H1 (cell line): ENCODE measurements around the gene PAK5.

Source experiments
- CREB1 ChIP-seq: IDR thresholded peaks from 2 replicates; pipeline ENCODE4 v1.6.1; 2012; ENCODE audit warnings: inconsistent platforms
- HDAC2 ChIP-seq, 2 experiments: fragments of 300-600 bp in 1 of 2; sonication (generic) in 1 of 2; IDR thresholded peaks; 2 replicates each; pipeline ENCODE4 v1.6.1; 2011 to 2012; ENCODE audit warnings: low read depth in 2 of 2, low read length in 2 of 2, mild to moderate bottlenecking in 2 of 2, moderate library complexity in 2 of 2, borderline replicate concordance in 1 of 2, inconsistent platforms in 1 of 2
- JUN ChIP-seq: IDR thresholded peaks from 2 replicates; pipeline ENCODE4 v1.6.1; 2011; ENCODE audit warnings: low read depth, mild to moderate bottlenecking, improper control_type of control experiment, low read length
- KDM1A ChIP-seq: fragments of 200-600, 300-600 bp; sonication (generic); IDR thresholded peaks from 2 replicates; pipeline ENCODE4 v1.7.1; 2016; ENCODE audit warnings: mild to moderate bottlenecking, low read length, borderline replicate concordance
- MAFK ChIP-seq: IDR thresholded peaks from 2 replicates; pipeline ENCODE4 v1.6.1; 2012; ENCODE audit warnings: low read depth, mild to moderate bottlenecking, improper control_type of control experiment, low read length
- POLR2A ChIP-seq, 2 experiments: IDR thresholded peaks; 1 replicate in 1 of 2; 2 replicates in 1 of 2; pipeline ENCODE4 v1.6.1; 2011; ENCODE audit warnings: low read depth in 2 of 2, low read length in 2 of 2, mild to moderate bottlenecking in 2 of 2; ENCODE audit errors: control extremely low read depth in 1 of 2
- POU5F1 ChIP-seq: IDR thresholded peaks from 2 replicates; pipeline ENCODE4 v1.6.1; 2011; ENCODE audit warnings: low read depth, mild to moderate bottlenecking, low read length, moderate library complexity
- RAD21 ChIP-seq, 2 experiments: IDR thresholded peaks in 1 of 2; conservative IDR thresholded peaks in 1 of 2; 2 replicates each; pipeline ENCODE4 v1.6.1; 2011; ENCODE audit warnings: low read depth in 2 of 2, low read length in 2 of 2, improper control_type of control experiment in 1 of 2, inconsistent platforms in 1 of 2, mild to moderate bottlenecking in 1 of 2, moderate library complexity in 1 of 2
- RXRA ChIP-seq: IDR thresholded peaks from 2 replicates; pipeline ENCODE4 v1.6.1; 2011; ENCODE audit warnings: low read depth, mild to moderate bottlenecking, low read length, moderate library complexity; ENCODE audit not compliant: insufficient read depth
- TF ChIP-seq, protein P1 (sequence below), 3 experiments: IDR thresholded peaks; 1 replicate in 2 of 3; 2 replicates in 1 of 3; pipeline versions ENCODE4 v1.5.1 to v1.6.1; 2011; ENCODE audit warnings: low read length in 3 of 3, mild to moderate bottlenecking in 3 of 3, inconsistent platforms in 2 of 3, low read depth in 1 of 3, moderate library complexity in 1 of 3; ENCODE audit not compliant: insufficient read depth in 1 of 3; ENCODE audit errors: control extremely low read depth in 1 of 3

DNA sequence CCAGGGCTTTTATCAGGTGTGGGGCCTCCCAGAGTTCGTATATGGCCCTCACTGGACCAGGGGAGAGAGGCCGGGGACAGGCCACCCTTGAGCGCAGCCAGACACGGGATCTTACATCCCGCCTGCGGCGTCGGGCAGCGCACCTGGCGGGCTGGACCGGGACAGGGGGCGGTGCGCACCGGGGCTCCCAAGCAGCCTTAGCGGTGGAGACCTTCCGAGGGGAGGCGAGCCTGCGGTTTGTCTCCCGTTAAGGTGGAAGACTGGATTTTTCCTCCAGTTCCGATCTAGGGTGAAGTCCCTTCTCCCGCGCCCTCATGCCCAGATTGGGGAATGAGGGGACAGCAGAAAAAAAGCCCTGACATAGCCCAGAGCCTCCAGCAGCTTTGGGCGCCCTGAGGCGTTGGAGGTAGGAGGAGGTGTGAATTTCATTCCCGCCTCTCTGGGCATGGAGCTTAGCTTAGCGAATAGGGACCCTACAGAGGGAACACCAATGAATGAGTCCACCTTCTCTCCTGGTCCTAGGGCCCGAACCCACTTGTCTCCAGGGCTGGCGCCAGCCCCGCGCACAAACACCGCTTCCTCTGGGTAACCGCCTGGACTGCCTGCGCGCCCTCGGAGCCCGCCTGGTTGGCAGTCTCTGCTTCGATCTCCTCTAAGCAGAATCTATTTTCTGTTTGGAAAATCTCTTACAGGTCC, 331.2 kb downstream of the PAK5 start:
- TF ChIP-seq, protein P1, sequence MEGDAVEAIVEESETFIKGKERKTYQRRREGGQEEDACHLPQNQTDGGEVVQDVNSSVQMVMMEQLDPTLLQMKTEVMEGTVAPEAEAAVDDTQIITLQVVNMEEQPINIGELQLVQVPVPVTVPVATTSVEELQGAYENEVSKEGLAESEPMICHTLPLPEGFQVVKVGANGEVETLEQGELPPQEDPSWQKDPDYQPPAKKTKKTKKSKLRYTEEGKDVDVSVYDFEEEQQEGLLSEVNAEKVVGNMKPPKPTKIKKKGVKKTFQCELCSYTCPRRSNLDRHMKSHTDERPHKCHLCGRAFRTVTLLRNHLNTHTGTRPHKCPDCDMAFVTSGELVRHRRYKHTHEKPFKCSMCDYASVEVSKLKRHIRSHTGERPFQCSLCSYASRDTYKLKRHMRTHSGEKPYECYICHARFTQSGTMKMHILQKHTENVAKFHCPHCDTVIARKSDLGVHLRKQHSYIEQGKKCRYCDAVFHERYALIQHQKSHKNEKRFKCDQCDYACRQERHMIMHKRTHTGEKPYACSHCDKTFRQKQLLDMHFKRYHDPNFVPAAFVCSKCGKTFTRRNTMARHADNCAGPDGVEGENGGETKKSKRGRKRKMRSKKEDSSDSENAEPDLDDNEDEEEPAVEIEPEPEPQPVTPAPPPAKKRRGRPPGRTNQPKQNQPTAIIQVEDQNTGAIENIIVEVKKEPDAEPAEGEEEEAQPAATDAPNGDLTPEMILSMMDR (IDR thresholded peaks at IDR 0.05; ENCODE audit: control extremely low read depth in 1 of 3, insufficient read depth in 1 of 3, low read depth in 1 of 3, low read length in 3 of 3) = no peak
- TF ChIP-seq RXRA (no peak), KDM1A (no peak), POU5F1 (no peak), HDAC2 (IDR thresholded peaks at IDR 0.05; ENCODE audit: borderline replicate concordance in 1 of 2, low read depth in 2 of 2, low read length in 2 of 2) (no peak), CREB1 (no peak), JUN (no peak), RAD21 (IDR thresholded peaks at IDR 0.05 in 1 of 2, conservative IDR thresholded peaks at IDR 0.05 in 1 of 2; ENCODE audit: low read depth in 2 of 2, low read length in 2 of 2) (no peak), POLR2A (IDR thresholded peaks at IDR 0.05; ENCODE audit: control extremely low read depth in 1 of 2, low read depth in 2 of 2, low read length in 2 of 2) (no peak), MAFK (no peak)
